ENCODE results near the gene COPZ2.

COPZ2 gene

DNA sequence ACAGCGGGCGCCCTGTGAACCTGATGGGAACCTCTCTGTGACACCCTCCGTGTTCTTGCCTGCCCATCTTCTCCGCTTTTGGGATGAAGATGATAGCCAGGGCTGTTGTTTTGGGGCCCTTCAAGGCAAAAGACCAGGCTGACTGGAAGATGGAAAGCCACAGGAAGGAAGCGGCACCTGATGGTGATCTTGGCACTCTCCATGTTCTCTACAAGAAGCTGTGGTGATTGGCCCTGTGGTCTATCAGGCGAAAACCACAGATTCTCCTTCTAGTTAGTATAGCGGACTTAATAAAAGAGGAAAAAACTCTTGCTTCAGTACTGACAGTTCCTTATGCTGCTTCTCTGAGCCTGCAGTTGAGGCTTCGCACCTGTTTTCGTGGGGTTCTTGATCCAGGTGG lies 56.1 kb downstream of the COPZ2 start:
- H3K4me3 ChIP-seq (ENCODE audit: low read length in 2 of 2), result no peak overlapping the region
- no peak overlapping the region for H3K27ac ChIP-seq (ENCODE audit: low read depth in 2 of 2, low read length in 2 of 2)
- H3K27me3 ChIP-seq (ENCODE audit: control insufficient read depth in 2 of 2, insufficient read depth in 2 of 2, low read length in 2 of 2), result no peaks in the 10 kb centered on the region
- no peaks in the 10 kb centered on the region for H3K9me3 ChIP-seq (ENCODE audit: control insufficient read depth in 2 of 2, low read length in 2 of 2)
- H3K9ac ChIP-seq (ENCODE audit: low read depth in 1 of 2, low read length in 2 of 2), result no peak overlapping the region
- H3K4me1 ChIP-seq (ENCODE audit: control insufficient read depth in 2 of 2, insufficient read depth in 2 of 2, low read length in 2 of 2), result no peaks in the 10 kb centered on the region
- peaks cover 52 to 60% of the 10 kb centered on the region in 2 donors for H3K36me3 ChIP-seq (ENCODE audit: control insufficient read depth in 2 of 2, insufficient read depth in 2 of 2, low read length in 2 of 2)

DNA sequence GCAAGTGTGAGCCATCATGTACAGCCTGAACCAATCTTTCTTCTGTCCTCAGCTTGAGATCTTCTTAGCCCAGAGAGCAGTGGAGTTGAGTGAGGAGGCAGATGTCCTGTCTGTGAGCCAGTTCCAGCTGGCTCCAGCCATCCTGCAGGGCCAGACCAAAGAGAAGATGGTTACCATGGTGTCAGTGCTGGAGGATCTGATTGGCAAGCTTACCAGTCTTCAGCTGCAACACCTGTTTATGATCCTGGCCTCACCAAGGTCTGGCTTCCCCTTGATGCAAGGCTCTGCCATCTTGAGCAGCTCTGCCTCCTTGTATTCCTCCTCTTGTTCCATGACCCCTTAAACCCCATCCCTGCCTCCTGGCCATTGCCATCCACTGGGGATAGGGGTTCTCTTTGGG lies 57.1 kb downstream of the COPZ2 start:
- H3K36me3 ChIP-seq (ENCODE audit: control insufficient read depth in 2 of 2, insufficient read depth in 2 of 2, low read length in 2 of 2), result peaks cover 59 to 69% of the 10 kb centered on the region in 2 donors
- no peak overlapping the region for H3K27ac ChIP-seq (ENCODE audit: low read depth in 2 of 2, low read length in 2 of 2)
- H3K4me3 ChIP-seq (ENCODE audit: low read length in 2 of 2), result no peak overlapping the region
- H3K4me1 ChIP-seq (ENCODE audit: control insufficient read depth in 2 of 2, insufficient read depth in 2 of 2, low read length in 2 of 2), result no peaks in the 10 kb centered on the region
- no peaks in the 10 kb centered on the region for H3K9me3 ChIP-seq (ENCODE audit: control insufficient read depth in 2 of 2, low read length in 2 of 2)
- H3K27me3 ChIP-seq (ENCODE audit: control insufficient read depth in 2 of 2, insufficient read depth in 2 of 2, low read length in 2 of 2), result no peaks in the 10 kb centered on the region
- no peak overlapping the region for H3K9ac ChIP-seq (ENCODE audit: low read depth in 1 of 2, low read length in 2 of 2)

DNA sequence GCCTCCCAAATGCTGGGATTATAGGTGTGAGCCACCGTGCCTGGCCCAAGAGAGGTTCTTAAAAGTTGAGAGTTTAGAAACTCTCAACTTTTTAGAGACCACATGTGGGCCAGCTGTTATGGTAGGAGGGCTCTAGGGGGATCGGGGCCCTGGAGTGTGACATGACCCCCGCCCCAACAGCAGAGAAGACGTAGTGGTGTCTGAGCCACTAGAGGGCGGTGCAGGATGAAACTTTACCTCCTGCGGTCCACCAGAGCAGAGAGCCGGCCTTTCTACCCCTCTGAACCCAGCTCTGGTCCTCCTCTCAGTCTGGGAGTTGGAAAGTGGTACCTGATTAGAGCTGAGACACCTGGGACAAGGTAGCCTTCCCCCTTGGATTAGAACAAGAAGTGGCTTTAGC lies 59.3 kb downstream of the COPZ2 start:
- no peak overlapping the region for H3K4me3 ChIP-seq (ENCODE audit: low read length in 2 of 2)
- no peaks in the 10 kb centered on the region for H3K4me1 ChIP-seq (ENCODE audit: control insufficient read depth in 2 of 2, insufficient read depth in 2 of 2, low read length in 2 of 2)
- peaks cover 74 to 85% of the 10 kb centered on the region in 2 donors for H3K36me3 ChIP-seq (ENCODE audit: control insufficient read depth in 2 of 2, insufficient read depth in 2 of 2, low read length in 2 of 2)
- H3K27me3 ChIP-seq (ENCODE audit: control insufficient read depth in 2 of 2, insufficient read depth in 2 of 2, low read length in 2 of 2), result no peaks in the 10 kb centered on the region
- no peaks in the 10 kb centered on the region for H3K9me3 ChIP-seq (ENCODE audit: control insufficient read depth in 2 of 2, low read length in 2 of 2)
- no peak overlapping the region for H3K27ac ChIP-seq (ENCODE audit: low read depth in 2 of 2, low read length in 2 of 2)
- H3K9ac ChIP-seq (ENCODE audit: low read depth in 1 of 2, low read length in 2 of 2), result no peak overlapping the region
